ENCODE data around the gene SIDT2.

GRCh38 chr11:117189941-117190544, 11.5 kb downstream of the SIDT2 start:
- TF ChIP-seq, protein P1, sequence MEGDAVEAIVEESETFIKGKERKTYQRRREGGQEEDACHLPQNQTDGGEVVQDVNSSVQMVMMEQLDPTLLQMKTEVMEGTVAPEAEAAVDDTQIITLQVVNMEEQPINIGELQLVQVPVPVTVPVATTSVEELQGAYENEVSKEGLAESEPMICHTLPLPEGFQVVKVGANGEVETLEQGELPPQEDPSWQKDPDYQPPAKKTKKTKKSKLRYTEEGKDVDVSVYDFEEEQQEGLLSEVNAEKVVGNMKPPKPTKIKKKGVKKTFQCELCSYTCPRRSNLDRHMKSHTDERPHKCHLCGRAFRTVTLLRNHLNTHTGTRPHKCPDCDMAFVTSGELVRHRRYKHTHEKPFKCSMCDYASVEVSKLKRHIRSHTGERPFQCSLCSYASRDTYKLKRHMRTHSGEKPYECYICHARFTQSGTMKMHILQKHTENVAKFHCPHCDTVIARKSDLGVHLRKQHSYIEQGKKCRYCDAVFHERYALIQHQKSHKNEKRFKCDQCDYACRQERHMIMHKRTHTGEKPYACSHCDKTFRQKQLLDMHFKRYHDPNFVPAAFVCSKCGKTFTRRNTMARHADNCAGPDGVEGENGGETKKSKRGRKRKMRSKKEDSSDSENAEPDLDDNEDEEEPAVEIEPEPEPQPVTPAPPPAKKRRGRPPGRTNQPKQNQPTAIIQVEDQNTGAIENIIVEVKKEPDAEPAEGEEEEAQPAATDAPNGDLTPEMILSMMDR (IDR thresholded peaks at IDR 0.05): no peak
- TF ChIP-seq, protein P2, sequence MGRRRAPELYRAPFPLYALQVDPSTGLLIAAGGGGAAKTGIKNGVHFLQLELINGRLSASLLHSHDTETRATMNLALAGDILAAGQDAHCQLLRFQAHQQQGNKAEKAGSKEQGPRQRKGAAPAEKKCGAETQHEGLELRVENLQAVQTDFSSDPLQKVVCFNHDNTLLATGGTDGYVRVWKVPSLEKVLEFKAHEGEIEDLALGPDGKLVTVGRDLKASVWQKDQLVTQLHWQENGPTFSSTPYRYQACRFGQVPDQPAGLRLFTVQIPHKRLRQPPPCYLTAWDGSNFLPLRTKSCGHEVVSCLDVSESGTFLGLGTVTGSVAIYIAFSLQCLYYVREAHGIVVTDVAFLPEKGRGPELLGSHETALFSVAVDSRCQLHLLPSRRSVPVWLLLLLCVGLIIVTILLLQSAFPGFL (CRISPR knock-in tag; IDR thresholded peaks at IDR 0.05; ENCODE audit: borderline replicate concordance): no peak
- TF ChIP-seq ZBTB43 (CRISPR knock-in tag; IDR thresholded peaks at IDR 0.05) (no peak), ESRRA (CRISPR knock-in tag; IDR thresholded peaks at IDR 0.05; ENCODE audit: borderline replicate concordance) (no peak), JUN (CRISPR knock-in tag; IDR thresholded peaks at IDR 0.05) (no peak)
- TF ChIP-seq, protein P3, sequence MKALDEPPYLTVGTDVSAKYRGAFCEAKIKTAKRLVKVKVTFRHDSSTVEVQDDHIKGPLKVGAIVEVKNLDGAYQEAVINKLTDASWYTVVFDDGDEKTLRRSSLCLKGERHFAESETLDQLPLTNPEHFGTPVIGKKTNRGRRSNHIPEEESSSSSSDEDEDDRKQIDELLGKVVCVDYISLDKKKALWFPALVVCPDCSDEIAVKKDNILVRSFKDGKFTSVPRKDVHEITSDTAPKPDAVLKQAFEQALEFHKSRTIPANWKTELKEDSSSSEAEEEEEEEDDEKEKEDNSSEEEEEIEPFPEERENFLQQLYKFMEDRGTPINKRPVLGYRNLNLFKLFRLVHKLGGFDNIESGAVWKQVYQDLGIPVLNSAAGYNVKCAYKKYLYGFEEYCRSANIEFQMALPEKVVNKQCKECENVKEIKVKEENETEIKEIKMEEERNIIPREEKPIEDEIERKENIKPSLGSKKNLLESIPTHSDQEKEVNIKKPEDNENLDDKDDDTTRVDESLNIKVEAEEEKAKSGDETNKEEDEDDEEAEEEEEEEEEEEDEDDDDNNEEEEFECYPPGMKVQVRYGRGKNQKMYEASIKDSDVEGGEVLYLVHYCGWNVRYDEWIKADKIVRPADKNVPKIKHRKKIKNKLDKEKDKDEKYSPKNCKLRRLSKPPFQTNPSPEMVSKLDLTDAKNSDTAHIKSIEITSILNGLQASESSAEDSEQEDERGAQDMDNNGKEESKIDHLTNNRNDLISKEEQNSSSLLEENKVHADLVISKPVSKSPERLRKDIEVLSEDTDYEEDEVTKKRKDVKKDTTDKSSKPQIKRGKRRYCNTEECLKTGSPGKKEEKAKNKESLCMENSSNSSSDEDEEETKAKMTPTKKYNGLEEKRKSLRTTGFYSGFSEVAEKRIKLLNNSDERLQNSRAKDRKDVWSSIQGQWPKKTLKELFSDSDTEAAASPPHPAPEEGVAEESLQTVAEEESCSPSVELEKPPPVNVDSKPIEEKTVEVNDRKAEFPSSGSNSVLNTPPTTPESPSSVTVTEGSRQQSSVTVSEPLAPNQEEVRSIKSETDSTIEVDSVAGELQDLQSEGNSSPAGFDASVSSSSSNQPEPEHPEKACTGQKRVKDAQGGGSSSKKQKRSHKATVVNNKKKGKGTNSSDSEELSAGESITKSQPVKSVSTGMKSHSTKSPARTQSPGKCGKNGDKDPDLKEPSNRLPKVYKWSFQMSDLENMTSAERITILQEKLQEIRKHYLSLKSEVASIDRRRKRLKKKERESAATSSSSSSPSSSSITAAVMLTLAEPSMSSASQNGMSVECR (CRISPR knock-in tag; IDR thresholded peaks at IDR 0.05; ENCODE audit: borderline replicate concordance): no peak

Data from WTC11 (cell line).